Body of pancreas (tissue), 4 donors: ENCODE data around the gene TMEM150C.

Source experiments
- CTCF ChIP-seq, 7 experiments: fragments of 450-650 bp in 4 of 7; fragments of 200-600 bp in 3 of 7; sonication (generic) in 3 of 7; IDR thresholded peaks; one replicate each; pipeline ENCODE4 v1.5.1; 2016 to 2019; ENCODE audit warnings: antibody characterized with exemption in 7 of 7
- POLR2A ChIP-seq, 3 donors: fragments of 450-650 bp; IDR thresholded peaks; one replicate each; pipeline ENCODE4 v1.6.1; 2016; ENCODE audit warnings: antibody characterized with exemption in 3 of 3, mild to moderate bottlenecking in 2 of 3

GRCh38 chr4:82436130-82436529, 125.7 kb downstream of the TMEM150C start:
- TF ChIP-seq POLR2A (IDR thresholded peaks at IDR 0.05) (no peak), CTCF (IDR thresholded peaks at IDR 0.05) (no peak)
